Measurements from ENCODE around the gene ATP13A5.

ATP13A5 gene

DNA sequence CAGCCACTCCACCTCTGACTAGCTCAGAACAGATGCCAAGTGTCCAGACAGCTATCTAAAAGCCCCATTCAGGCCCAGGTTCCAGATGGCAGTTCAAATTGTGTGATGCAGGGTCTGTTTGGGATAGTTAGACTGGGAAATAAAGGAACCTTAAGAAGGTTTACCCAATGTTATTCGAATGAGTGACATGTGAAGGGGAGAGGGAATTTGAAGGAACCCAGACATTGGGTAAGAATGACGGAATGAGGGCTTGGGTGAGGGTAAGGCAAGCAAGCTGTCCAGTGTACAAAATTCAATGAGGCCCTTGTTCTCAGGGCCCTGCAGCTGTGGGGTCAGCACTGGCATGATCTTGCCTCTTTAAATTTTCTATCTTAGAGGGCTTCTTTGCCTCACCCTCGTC lies 34.1 kb downstream of the ATP13A5 start:
- no peak for DNase-seq
- no peak overlapping the region for H3K27ac ChIP-seq
- TF ChIP-seq, protein P1, sequence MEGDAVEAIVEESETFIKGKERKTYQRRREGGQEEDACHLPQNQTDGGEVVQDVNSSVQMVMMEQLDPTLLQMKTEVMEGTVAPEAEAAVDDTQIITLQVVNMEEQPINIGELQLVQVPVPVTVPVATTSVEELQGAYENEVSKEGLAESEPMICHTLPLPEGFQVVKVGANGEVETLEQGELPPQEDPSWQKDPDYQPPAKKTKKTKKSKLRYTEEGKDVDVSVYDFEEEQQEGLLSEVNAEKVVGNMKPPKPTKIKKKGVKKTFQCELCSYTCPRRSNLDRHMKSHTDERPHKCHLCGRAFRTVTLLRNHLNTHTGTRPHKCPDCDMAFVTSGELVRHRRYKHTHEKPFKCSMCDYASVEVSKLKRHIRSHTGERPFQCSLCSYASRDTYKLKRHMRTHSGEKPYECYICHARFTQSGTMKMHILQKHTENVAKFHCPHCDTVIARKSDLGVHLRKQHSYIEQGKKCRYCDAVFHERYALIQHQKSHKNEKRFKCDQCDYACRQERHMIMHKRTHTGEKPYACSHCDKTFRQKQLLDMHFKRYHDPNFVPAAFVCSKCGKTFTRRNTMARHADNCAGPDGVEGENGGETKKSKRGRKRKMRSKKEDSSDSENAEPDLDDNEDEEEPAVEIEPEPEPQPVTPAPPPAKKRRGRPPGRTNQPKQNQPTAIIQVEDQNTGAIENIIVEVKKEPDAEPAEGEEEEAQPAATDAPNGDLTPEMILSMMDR (IDR thresholded peaks at IDR 0.05; ENCODE audit: low read depth, low read length, missing control alignments), result no peak
- in situ Hi-C loops (cut with HindIII; ENCODE audit: low pct_ligation_motif_present, low sequenced_read_pairs), result no loop called here
- H3K27me3 ChIP-seq (replicated peaks), result no peaks in the 10 kb centered on the region
- H3K4me3 ChIP-seq (ENCODE audit: low read depth, low read length), result no peak overlapping the region
- H3K36me3 ChIP-seq (replicated peaks), result no peaks in the 10 kb centered on the region

DNA sequence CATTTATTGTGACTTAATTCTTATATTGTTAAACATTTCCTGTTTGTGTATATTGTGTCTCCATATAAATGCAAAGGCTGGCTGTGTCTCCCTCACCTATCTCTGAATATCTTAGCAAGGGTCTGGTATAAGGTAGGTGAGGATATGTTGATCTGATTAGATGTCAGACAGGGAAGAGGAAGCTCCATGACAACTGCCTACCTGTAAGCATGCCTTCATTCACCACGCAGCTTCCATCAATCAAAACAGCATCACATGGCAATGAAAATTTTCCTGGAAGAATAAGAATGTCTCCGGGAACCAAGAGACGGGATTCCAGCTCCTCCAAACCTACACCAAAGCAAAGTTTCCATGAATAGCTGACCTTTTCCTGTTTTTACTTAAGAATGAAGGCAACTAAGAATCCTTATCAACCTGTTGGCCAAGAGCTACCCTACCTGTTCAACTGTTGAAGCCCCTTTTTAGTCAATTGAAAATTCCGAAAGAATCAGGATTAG lies 34.8 kb downstream of the ATP13A5 start:
- no peaks in the 10 kb centered on the region for H3K36me3 ChIP-seq (replicated peaks)
- TF ChIP-seq, protein P1 (IDR thresholded peaks at IDR 0.05; ENCODE audit: low read depth, low read length, missing control alignments), result no peak
- no peak overlapping the region for H3K4me3 ChIP-seq (ENCODE audit: low read depth, low read length)
- no peak overlapping the region for H3K27ac ChIP-seq
- no peak for DNase-seq
- no peaks in the 10 kb centered on the region for H3K27me3 ChIP-seq (replicated peaks)
- in situ Hi-C loops (cut with HindIII; ENCODE audit: low pct_ligation_motif_present, low sequenced_read_pairs), result no loop called here

DNA sequence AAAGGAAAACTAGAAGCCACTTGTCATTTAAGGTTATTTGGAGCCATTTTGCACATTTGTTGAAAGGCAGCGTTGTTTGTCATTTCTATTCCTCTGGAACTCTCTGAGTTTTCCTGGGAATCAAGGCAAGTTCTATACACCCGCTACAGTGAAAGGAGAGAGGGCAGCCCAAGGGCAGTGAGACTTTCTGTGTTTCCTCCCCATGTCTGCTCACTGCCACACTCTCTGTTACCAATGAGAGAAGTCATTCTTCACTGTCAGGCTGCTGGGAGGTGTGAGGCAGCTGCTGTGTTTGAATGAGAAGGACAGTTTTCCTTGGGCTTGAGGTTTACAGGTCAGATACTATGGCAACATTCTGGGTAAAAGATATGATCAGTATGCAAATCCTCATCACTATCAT lies 36.0 kb downstream of the ATP13A5 start:
- in situ Hi-C loops (cut with HindIII; ENCODE audit: low pct_ligation_motif_present, low sequenced_read_pairs), result no loop called here
- no peaks in the 10 kb centered on the region for H3K36me3 ChIP-seq (replicated peaks)
- no peak overlapping the region for H3K27ac ChIP-seq
- no peak for DNase-seq
- no peak overlapping the region for H3K4me3 ChIP-seq (ENCODE audit: low read depth, low read length)
- H3K27me3 ChIP-seq (replicated peaks), result no peaks in the 10 kb centered on the region
- TF ChIP-seq, protein P1 (IDR thresholded peaks at IDR 0.05; ENCODE audit: low read depth, low read length, missing control alignments), result no peak

DNA sequence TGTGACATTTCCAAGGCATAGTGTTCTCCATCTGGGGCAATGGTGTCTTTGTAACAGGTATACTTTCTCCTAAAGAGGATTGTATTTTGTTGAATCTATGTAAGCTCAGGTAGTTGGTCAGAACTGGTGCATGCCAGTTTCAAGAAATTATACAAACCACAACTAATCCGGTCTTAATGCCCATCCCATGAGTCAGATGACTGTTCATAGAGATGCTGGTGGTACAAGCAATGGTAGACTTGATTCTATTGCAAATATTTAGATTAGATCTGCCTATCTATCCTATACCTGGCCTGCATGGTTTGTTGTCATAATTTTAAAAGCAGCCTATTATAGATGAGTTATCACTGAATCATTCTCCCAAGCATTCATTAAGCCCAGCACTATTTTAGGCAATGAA lies 43.5 kb downstream of the ATP13A5 start:
- Histone ChIP-seq H3K27ac (no peak overlapping the region), H3K36me3 (replicated peaks) (no peaks in the 10 kb centered on the region), H3K27me3 (replicated peaks) (no peaks in the 10 kb centered on the region), H3K4me3 (ENCODE audit: low read depth, low read length) (no peak overlapping the region)
- in situ Hi-C loops (cut with HindIII; ENCODE audit: low pct_ligation_motif_present, low sequenced_read_pairs), result no loop called here
- no peak for DNase-seq
- TF ChIP-seq, protein P1 (IDR thresholded peaks at IDR 0.05; ENCODE audit: low read depth, low read length, missing control alignments), result no peak

DNA sequence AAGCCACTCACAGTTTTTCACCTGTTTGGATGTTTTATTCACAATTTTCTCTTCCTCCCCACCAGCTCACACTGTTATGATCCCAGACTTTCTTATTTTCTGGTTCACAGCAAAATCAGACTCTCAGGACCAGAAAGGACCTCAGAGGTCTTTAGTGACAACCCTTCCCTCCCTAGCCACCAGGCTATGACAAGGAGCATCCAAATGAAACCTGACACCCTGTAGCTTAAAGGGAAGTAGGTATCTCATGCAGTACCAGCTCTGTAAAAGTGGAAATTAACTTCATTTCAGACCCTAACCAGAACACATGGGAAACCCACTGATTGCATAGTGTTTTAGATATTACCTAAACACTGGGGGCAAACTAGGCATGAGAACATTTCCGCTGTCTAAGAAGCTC lies 45.3 kb downstream of the ATP13A5 start:
- in situ Hi-C loops (cut with HindIII; ENCODE audit: low pct_ligation_motif_present, low sequenced_read_pairs), result no loop called here
- H3K4me3 ChIP-seq (ENCODE audit: low read depth, low read length), result no peak overlapping the region
- TF ChIP-seq, protein P1 (IDR thresholded peaks at IDR 0.05; ENCODE audit: low read depth, low read length, missing control alignments), result no peak

DNA sequence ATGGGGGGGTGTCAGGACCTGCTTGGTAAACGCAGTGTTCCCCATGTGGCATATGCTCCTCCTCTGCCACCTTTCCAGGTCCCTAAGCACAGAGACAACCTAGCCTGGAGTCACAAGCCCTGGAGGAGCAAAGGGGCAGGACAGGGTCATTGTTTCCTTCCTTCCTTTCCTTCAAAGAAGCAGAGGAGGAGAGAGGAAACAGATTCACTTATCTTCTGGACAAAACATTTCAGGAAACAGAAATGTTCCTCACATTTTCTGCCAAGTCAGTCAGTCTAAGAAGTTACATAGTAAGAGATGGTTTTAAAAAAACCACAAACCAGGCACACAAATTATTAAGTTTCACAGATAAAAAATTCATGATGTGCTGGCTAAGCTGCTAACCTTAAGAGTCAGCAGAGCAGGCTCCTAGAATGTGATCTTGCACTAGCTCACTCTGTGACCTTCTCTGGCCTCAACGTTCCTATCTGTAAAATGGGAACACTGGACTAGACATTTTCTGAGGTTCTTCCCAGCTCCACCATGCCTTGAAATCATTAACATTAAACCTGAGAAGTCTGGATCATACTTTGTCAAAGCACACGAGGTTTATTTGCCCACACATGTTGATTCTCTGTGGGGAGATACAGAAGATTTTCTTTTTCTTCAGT lies 47.9 kb downstream of the ATP13A5 start:
- in situ Hi-C loops (cut with HindIII; ENCODE audit: low pct_ligation_motif_present, low sequenced_read_pairs), result no loop called here
- no peak for DNase-seq
- no peak overlapping the region for H3K27ac ChIP-seq
- TF ChIP-seq, protein P1 (IDR thresholded peaks at IDR 0.05; ENCODE audit: low read depth, low read length, missing control alignments), result no peak
- H3K27me3 ChIP-seq (replicated peaks), result no peaks in the 10 kb centered on the region
- no peak overlapping the region for H3K4me3 ChIP-seq (ENCODE audit: low read depth, low read length)
- no peaks in the 10 kb centered on the region for H3K36me3 ChIP-seq (replicated peaks)

More for the DNA sequence above, 45.3 kb downstream of the ATP13A5 start:
- DNase-seq, result no peak
- H3K27ac ChIP-seq, result no peak overlapping the region
- no peaks in the 10 kb centered on the region for H3K27me3 ChIP-seq (replicated peaks)
- no peaks in the 10 kb centered on the region for H3K36me3 ChIP-seq (replicated peaks)

Measured in brain microvascular endothelial cell (primary cell).